GM13976 (cell line): ENCODE results near the gene CFAP410.
A peak's percentile ranks its signal among the peaks of the same experiment; 100 is the strongest.

Experiments
- DNase-seq: peaks from one replicate; pipeline ENCODE4 v3.0.0; 2012; ENCODE audit warnings: low spot score
- in situ Hi-C: fragments of 300-500 bp; cut with MboI; formaldehyde crosslinking; loops from one replicate; pipeline ENCODE4 v1.12.0; 2022; ENCODE audit warnings: low sequenced_read_pairs, mixed read lengths, inconsistent platforms; ENCODE audit not compliant: unreplicated experiment
- TF ChIP-seq, protein P1 (sequence below): IDR thresholded peaks from 2 replicates; pipeline ENCODE4 v1.5.1; 2012; ENCODE audit warnings: borderline replicate concordance, mild to moderate bottlenecking; ENCODE audit not compliant: insufficient read depth; ENCODE audit errors: extremely low read depth, missing control alignments, control extremely low read depth

The CFAP410 gene

DNA sequence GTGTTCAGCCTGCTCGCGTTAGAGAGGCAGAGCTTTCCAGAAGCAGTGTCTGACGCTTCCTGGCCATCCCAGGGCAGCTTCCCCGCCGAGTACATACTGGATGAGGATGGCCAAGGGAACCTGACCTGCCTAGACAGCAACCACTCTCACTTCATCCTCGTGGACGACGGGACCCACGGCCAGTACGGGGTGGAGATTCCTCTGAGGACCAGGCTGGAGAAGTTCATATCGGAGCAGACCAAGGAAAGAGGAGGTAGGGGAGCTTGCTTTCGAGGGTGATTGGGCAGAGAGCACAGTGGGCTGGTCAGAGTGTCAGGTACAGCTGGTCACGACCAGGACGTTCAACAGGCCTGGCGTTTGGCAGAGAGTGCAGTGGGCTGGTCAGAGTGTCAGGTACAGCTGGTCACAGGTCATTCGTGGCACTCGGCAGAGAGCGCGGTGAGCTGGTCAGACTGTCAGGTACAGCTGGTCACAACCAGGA, 36.6 kb upstream of the CFAP410 start:
- peak; percentile 19 for DNase-seq
- TF ChIP-seq, protein P1, sequence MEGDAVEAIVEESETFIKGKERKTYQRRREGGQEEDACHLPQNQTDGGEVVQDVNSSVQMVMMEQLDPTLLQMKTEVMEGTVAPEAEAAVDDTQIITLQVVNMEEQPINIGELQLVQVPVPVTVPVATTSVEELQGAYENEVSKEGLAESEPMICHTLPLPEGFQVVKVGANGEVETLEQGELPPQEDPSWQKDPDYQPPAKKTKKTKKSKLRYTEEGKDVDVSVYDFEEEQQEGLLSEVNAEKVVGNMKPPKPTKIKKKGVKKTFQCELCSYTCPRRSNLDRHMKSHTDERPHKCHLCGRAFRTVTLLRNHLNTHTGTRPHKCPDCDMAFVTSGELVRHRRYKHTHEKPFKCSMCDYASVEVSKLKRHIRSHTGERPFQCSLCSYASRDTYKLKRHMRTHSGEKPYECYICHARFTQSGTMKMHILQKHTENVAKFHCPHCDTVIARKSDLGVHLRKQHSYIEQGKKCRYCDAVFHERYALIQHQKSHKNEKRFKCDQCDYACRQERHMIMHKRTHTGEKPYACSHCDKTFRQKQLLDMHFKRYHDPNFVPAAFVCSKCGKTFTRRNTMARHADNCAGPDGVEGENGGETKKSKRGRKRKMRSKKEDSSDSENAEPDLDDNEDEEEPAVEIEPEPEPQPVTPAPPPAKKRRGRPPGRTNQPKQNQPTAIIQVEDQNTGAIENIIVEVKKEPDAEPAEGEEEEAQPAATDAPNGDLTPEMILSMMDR, result no peak
- in situ Hi-C loops, result no loop called here

DNA sequence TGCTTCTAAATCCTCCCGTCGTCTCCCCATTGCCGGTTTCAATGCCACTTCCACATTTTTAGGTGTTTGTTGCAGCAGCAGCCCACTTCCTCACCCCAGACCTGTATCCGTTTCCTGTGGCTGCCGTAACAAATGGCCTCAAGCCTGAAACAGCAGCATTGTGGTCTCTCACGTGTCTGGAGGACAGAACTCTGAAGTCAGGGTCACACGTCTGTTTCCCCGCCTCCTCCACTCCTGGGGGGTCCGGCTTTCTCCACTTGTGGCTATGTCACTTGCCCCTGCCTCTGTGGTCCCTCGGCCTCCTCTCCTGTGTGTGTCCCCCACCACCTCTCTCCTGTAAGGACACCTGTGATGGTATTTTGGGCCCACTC, 36.1 kb upstream of the CFAP410 start:
- TF ChIP-seq, protein P1, result no peak
- DNase-seq, result peak; percentile 41
- in situ Hi-C loops, result no loop called here

DNA sequence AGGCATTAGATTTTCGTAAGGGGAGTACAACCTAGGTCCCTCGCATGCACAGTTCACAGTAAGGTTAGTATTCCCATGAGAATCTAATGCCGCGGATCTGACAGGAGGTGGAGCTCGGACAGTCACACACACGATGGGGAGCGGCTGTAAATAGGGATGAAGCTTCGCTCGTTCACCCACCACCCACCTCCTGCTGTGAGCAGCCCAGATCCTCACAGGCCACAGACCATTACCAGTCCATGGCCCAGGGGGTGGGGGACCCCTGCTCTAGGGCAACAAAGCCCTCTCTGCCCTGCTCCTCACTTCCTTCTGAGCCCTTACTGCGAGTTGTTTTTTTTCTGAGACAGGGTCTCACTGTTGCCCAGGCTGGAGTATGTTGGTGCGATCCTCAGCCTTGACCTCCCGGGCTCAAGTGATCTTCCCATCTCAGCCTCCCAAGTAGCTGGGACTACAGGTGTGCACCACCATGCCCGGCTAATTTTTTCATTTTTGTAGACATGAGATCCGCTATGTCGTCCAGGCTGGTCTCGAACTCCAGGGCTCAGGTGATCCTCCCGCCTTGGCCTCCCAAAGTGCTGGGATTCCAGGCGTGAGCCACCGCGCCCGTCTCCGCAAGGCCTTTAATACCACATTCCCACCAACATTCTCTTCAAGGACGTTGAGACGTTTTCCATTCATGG, 35.6 kb upstream of the CFAP410 start:
- TF ChIP-seq, protein P1, result no peak
- in situ Hi-C loops, result loop anchor here (25.0 kb wide), 1 partner anchor 88 kb away; the partner anchor contains the start of gene LRRC3
- DNase-seq, result no peak

DNA sequence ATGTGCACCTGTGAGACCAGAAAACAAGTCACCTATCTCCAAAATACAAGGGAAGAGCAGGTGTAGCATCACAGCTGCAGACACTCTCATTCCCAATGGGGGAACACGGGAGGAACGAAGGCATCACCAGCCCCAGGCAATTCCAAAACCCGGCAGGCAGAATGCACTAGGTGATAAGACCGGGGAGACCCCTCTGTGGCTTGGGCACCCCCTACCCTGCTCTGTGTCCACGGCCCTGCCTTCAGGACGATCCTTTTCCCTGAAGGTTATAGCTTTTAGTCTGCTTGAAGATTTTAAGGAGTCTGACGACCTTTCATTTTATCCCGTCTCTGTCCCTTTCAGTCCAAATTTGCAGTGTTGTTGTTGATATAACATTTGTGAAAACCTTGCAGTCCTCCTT, 33.4 kb upstream of the CFAP410 start:
- no peak for DNase-seq
- TF ChIP-seq, protein P1, result no peak
- in situ Hi-C loops, result loop anchor here (25.0 kb wide), 1 partner anchor 90 kb away; the partner anchor contains the start of gene LRRC3

DNA sequence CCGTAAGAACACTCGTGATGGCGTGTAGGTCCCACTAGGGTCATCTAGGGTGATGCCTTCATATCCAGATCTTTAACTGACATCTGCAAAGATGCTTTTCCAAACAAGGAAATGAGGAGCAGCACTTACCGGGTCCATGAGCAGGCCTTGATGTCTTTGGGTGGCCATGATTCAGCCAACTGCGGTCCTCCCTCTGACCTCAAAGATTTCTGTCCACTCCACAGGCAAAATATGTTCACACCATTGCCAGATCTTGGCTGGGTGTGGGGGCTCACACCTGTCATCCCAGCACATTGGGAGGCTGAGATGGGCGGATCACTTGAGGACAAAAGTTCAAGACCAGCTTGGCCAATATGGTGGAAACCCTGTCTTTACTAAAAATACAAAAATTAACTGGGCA, 32.4 kb upstream of the CFAP410 start:
- DNase-seq, result no peak
- in situ Hi-C loops, result loop anchor here (25.0 kb wide), 1 partner anchor 91 kb away; the partner anchor contains the start of gene LRRC3
- TF ChIP-seq, protein P1, result no peak

DNA sequence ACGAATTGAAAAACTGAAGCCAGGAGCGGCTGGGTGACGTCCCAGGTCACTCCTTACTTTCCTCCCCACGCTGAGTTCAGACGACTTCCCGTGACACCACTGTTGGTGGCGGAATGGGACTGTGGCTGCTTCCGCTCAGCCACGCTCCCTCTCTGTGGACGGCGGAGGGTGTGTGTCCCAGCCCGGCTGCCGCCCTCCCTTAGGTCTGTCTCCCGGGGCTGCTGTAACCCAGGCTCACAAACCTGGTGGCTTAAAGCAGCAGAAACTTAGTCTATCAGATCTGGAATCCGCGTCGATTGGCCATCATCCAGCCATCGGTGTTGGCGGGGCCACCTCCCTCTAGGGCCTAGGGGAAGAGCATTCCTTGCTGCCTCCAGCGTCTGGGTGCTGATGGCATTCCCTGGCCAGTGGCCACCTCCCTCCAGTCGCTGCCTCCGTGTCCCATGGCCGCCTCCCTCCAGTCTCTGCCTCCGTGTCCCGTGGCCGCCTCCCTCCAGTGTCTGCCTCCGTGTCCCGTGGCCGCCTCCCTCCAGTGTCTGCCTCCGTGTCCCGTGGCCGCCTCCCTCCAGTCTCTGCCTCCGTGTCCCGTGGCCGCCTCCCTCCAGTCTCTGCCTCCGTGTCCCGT, 31.7 kb upstream of the CFAP410 start:
- in situ Hi-C loops, result loop anchor here (25.0 kb wide), 1 partner anchor 91 kb away; the partner anchor contains the start of gene LRRC3
- TF ChIP-seq, protein P1, result no peak
- peak; percentile 23 for DNase-seq
